NOMO-1 treated with dmso at 0.1 percent for 144 hours (cell line): ENCODE measurements around the gene CHD2.

Experiments
- DNase-seq: peaks from one replicate; lab custom pipeline; 2025; ENCODE audit not compliant: unreplicated experiment; lab: John Stamatoyannopoulos, UW

CHD2 gene

GRCh38 chr15:92884436-92885223 is 15.5 kb upstream of the CHD2 start:
- DNase-seq, result no peak

GRCh38 chr15:92885224-92886041 is 14.7 kb upstream of the CHD2 start:
- no peak for DNase-seq

- DNase-seq, result no peak
Measured at GRCh38 chr15:92886042-92886537, 14.0 kb upstream of the CHD2 start.

- DNase-seq, result no peak
Measured at GRCh38 chr15:92886815-92887214, 13.3 kb upstream of the CHD2 start.

DNA sequence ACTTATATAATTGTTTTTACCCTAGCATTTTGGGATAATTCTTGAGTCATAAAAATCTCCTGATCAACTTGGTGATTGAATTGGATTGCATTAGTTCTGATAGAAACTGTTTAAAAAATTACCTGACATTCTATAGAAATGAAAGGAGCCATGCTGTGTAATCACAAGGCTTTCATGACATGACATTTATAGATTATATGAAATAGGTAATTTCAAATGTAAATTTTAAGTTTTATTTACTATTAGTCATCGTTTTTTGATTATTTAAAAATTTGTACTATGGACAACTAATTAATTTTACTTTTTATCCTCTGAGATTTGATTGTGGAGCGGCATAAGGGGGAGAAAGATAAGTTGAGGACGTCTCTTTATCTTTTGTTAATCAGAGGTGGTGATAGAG is 12.3 kb upstream of the CHD2 start:
- no peak for DNase-seq

DNA sequence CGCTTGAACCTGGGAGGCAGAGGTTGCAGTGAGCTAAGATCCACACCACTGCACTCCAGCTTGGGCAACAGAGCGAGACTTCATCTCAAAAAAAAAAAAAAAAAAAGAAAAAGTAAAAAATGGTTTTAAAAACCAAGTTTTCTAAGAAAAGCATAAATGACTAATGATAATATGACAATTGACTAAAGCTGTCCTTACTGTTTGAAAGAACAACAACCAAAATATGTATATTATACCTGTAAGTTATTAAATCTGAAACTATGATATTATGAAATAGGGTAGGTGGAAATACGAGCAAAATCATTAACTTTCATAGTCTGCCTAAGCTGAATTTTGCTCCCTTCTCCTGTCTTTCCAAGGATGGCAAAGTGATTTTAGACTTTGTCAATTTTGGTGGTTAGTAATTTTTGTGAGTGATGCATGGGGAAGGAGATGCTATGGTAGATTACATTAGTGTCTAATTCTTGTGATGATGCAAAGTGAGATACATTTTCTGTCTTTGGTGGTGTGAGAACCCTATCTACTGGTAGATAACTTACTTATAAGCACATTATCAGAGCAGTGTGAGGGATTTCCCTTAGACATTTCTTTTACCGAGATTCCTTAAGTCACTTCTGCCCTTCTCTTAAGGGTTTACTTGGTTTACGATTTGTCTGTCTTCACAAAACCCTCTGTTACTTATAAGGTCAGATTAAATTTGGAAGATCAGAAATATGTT is 10.6 kb upstream of the CHD2 start:
- DNase-seq, result no peak

GRCh38 chr15:92891533-92892200 is 8.5 kb upstream of the CHD2 start:
- no peak for DNase-seq

DNA sequence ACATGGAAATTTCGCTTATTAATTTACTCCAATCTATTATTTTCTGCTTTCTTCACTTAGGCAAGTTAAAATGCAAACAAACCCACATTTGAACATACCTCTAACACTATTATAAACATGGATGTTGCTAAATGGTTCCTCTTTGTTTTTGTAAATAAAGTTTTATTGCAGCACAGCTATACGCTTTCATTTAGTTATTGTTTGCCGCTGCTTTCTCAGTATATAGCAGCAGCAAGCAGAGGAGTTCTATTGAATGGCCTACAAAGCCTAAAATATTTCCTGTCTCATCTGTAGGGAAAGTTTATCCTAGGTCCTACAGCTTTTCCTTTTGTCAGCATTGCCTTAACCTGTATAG is 7.9 kb upstream of the CHD2 start:
- DNase-seq, result no peak

- no peak for DNase-seq
Measured at GRCh38 chr15:92893200-92893599, 6.9 kb upstream of the CHD2 start.

DNA sequence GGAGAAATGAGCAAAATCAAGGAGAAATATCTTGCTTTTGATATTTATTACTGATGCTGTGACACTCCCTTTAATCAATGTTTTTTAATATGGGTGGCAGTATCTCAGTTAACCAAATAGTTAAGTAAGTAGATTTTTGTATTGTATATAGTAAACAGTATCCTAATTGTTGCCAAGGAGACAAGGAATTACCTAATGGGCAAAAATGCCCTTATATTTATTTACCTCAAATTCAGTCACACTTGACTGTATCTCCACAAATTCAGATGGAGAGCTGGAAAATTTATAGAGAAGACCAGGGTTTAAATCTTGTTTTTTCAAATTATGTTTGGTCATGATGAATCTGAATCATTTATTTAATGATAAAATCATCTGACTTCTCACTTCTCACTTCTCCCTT is 3.6 kb upstream of the CHD2 start:
- DNase-seq, result no peak

DNA sequence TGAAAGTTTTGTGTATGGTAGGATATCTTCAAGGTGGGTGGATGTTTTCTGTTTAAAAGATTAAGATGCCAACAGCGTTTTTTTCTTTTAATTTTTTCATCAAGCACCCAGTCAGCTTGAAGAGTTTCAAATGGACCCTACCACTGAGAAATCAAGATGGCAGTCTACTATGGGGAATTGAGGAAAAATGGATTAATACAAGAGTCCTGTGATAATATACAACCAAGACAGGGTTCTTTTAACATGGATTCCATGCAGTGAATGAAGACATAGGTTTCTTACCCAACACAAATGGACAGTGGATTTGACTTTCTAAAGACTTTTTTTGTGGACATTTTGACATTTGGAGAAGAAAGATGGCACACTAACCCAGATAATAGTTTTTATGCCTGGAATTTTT is 2.5 kb upstream of the CHD2 start:
- DNase-seq, result no peak

- no peak for DNase-seq
Measured at GRCh38 chr15:92898988-92899582, 1.0 kb upstream of the CHD2 start.

DNA sequence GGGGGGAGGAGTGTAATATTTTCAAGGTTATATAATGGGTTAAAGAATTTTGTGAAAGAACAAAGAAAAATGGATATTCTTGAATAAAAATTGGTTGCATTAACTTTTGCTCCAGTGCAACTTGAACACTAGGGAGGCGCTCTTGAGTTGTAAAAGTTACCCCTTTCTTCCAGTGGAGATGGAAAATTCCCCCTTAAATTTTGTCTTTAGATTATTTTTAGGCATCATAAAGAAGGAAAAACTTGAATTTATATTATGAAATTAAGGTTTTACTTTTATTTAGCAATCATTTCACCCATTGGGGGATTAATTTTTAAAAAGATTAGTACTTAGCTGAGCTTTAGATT is 550 bp upstream of the CHD2 start:
- DNase-seq, result no peak

DNA sequence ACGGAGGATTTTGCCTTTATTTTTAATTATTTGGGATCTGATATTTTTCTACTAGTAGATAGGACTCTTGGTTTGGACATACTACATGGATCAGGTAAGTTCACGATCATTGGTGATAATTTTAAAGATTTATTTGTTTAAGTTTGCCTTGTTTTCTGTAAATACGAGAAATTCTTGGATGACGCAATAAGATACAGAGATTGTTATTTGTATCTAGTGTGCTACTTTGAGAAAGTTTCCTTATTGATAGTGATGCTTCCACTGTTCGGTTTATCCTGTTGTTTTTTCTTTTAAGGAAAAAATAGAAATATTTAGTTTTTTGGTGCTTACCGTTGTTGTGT is 577 bp downstream of the CHD2 start:
- DNase-seq, result no peak

- DNase-seq, result no peak
Measured at GRCh38 chr15:92901072-92901761, 1.1 kb downstream of the CHD2 start.

GRCh38 chr15:92901995-92902394 is 1.9 kb downstream of the CHD2 start:
- no peak for DNase-seq

- DNase-seq, result no peak
Measured at GRCh38 chr15:92902737-92903593, 2.8 kb downstream of the CHD2 start.

- DNase-seq, result no peak
Measured at GRCh38 chr15:92903631-92903965, 3.5 kb downstream of the CHD2 start.

GRCh38 chr15:92903966-92904721 is 4.0 kb downstream of the CHD2 start:
- peak; percentile 99 for DNase-seq
